PFSK-1 (cell line): ENCODE measurements around the gene BEGAIN.

Source experiments
- FOXP2 ChIP-seq: optimal IDR thresholded peaks from 2 replicates; pipeline ENCODE3; 2011; ENCODE audit warnings: borderline replicate concordance, control low read depth, inconsistent platforms; ENCODE audit not compliant: insufficient read depth; ENCODE audit errors: extremely low read length, extremely low read depth
- POLR2AphosphoS5 ChIP-seq: IDR thresholded peaks from 2 replicates; pipeline ENCODE4 v1.6.1; 2012; ENCODE audit warnings: low read depth, mild to moderate bottlenecking, control low read depth, low read length, moderate library complexity
- SIN3A ChIP-seq: IDR thresholded peaks from 2 replicates; pipeline ENCODE4 v1.6.1; 2012; ENCODE audit warnings: mild to moderate bottlenecking, low read length, moderate library complexity, borderline replicate concordance; ENCODE audit not compliant: insufficient read depth
- TAF1 ChIP-seq: IDR thresholded peaks from 2 replicates; pipeline ENCODE4 v1.6.1; 2012; ENCODE audit warnings: low read length, control low read depth, borderline replicate concordance; ENCODE audit not compliant: insufficient read depth
- TF ChIP-seq, protein P1 (sequence below), 2 experiments: IDR thresholded peaks; 2 replicates each; pipeline versions ENCODE4 v1.6.1 to v1.8.0; 2011 to 2012; ENCODE audit warnings: low read depth in 2 of 2, low read length in 2 of 2, control low read depth in 1 of 2, inconsistent platforms in 1 of 2, mild to moderate bottlenecking in 1 of 2, moderate library complexity in 1 of 2; ENCODE audit not compliant: insufficient read depth in 1 of 2

BEGAIN gene

DNA sequence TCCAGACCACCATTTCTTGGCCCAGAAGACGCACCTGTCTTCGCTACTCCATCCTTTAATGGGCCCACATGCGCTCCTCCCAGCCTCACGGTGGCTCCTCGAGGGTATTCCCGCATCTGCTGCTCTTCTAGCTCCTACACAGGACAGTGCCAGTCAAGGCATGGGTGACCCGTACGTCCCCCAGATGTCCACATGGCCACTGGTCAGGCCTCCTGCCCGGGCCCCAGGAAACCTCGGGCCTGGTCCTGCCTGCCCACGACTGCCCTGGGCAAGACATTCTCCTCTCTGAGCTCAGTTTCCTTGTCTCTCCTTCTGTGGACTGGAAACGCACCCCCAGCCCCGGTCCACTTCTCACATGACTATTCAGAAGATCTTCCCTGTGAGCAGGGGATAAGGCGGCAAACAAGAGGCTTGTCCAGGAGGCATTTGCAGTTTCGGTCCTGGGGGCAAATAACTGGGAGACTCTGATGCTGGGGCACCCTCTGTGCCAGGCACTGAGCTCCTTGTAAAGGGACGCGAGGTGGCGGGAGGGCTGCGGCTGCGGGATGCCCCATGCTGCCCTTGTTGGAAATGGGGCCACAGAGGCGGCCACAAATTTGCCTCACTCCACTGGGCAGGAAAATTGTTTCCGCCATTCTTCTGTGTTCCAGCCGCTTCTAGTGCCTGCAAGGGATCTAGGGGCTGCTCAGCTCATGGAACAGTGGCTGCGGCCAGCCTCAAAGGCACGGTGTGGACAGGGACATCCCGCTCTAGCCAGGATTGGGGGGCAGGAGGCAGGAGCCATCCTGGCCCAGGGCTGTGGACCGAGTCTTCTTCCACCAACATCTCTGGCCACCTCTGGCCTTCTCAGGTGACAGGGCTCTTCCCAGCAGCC, 6.8 kb upstream of the BEGAIN start:
- no peak for TF ChIP-seq FOXP2
- no peak for TF ChIP-seq SIN3A
- TF ChIP-seq, protein P1, sequence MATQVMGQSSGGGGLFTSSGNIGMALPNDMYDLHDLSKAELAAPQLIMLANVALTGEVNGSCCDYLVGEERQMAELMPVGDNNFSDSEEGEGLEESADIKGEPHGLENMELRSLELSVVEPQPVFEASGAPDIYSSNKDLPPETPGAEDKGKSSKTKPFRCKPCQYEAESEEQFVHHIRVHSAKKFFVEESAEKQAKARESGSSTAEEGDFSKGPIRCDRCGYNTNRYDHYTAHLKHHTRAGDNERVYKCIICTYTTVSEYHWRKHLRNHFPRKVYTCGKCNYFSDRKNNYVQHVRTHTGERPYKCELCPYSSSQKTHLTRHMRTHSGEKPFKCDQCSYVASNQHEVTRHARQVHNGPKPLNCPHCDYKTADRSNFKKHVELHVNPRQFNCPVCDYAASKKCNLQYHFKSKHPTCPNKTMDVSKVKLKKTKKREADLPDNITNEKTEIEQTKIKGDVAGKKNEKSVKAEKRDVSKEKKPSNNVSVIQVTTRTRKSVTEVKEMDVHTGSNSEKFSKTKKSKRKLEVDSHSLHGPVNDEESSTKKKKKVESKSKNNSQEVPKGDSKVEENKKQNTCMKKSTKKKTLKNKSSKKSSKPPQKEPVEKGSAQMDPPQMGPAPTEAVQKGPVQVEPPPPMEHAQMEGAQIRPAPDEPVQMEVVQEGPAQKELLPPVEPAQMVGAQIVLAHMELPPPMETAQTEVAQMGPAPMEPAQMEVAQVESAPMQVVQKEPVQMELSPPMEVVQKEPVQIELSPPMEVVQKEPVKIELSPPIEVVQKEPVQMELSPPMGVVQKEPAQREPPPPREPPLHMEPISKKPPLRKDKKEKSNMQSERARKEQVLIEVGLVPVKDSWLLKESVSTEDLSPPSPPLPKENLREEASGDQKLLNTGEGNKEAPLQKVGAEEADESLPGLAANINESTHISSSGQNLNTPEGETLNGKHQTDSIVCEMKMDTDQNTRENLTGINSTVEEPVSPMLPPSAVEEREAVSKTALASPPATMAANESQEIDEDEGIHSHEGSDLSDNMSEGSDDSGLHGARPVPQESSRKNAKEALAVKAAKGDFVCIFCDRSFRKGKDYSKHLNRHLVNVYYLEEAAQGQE (IDR thresholded peaks at IDR 0.05; ENCODE audit: insufficient read depth in 1 of 2, low read depth in 2 of 2, low read length in 2 of 2) = no peak
- no peak for TF ChIP-seq POLR2AphosphoS5
- no peak for TF ChIP-seq TAF1

DNA sequence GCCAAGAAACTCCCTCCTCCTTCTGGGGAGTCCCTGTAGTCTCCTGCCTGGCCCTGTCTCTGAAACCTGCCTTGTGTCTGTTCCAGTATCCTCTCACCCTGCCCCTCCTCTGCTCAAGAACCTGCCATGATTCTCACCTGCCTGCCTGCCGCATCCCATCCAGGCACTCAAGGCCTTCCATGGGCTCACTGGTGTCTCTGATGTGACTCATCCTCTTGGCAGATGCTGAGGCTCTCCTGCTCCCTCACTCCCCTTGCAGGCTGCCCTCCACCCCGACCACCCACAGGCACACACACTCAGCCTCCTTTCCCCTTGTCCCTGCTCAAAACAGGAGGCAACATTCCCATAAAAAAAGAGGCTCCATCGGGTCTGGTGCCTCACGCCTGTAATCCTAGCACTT, 5.8 kb upstream of the BEGAIN start:
- no peak for TF ChIP-seq POLR2AphosphoS5

DNA sequence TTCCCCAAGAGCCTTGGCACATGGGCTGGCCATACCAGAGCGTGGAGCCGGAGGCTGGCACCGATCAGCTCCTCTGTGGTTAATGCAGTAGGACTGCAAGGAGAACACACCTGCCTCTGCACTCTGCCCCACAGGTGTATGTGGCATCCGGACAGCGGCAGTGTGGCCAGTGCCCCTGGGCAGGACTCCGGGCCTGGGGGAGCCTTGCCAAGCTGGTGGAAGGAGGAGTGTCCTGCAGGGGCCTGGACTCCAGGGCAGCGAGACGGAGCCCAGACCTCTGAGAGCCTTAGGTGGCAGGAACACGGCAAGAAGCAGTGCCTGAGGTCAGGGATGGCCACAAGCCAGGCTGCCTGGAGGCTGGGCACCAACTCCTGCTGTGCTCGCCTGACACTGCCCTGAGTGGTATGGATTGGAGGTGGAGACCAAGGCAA, 5.3 kb upstream of the BEGAIN start:
- TF ChIP-seq FOXP2 (no peak), TAF1 (no peak)
- TF ChIP-seq, protein P1 (IDR thresholded peaks at IDR 0.05; ENCODE audit: insufficient read depth in 1 of 2, low read depth in 2 of 2, low read length in 2 of 2) = no peak

DNA sequence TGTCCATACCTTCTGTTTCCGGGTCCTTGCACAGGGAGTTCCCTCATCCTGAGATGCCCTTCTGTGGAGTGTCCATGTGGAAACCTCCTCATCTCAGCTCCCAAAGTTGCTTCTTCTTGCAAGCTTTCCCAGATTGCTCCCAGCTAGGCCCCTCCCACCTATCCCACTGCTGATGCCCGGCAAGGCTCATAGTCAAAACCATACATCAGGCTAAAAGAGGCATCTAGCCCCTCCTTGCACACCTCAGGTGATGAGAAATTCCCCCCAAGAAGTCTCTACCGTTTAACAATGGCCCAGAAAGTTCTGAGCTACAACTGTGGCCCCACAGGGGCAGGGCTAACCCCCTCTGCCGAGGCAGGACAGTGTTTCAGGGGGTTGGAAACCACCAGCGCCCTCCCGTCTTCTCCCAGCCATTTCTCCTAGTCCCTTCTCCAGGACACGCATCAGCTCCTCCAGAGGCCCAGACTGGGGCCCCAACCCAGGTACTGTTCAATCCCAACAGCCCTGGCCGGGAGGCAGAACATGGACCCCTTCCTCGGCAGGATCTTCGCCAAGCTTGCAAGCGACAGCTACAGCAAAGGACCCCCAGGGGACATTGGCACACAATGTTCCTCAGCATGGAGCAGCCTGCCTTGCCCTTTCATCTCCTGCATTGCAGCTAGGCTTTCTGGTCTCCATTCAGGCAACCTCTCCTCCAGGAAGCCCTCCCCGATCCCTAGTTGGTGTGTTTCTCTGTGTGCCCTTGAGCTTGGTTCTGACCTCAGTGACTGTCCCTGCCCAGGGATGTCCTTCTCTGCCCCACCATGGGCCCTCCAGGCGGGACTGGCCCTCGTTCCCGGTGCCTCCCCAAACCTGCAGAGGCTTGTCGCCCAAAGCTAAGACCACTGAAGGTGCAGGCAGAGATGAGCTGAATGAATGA, 4.5 kb upstream of the BEGAIN start:
- TF ChIP-seq, protein P1 (IDR thresholded peaks at IDR 0.05; ENCODE audit: insufficient read depth in 1 of 2, low read depth in 2 of 2, low read length in 2 of 2) = no peak
- no peak for TF ChIP-seq POLR2AphosphoS5
- no peak for TF ChIP-seq SIN3A
- TF ChIP-seq TAF1 = no peak
- TF ChIP-seq FOXP2 = no peak

DNA sequence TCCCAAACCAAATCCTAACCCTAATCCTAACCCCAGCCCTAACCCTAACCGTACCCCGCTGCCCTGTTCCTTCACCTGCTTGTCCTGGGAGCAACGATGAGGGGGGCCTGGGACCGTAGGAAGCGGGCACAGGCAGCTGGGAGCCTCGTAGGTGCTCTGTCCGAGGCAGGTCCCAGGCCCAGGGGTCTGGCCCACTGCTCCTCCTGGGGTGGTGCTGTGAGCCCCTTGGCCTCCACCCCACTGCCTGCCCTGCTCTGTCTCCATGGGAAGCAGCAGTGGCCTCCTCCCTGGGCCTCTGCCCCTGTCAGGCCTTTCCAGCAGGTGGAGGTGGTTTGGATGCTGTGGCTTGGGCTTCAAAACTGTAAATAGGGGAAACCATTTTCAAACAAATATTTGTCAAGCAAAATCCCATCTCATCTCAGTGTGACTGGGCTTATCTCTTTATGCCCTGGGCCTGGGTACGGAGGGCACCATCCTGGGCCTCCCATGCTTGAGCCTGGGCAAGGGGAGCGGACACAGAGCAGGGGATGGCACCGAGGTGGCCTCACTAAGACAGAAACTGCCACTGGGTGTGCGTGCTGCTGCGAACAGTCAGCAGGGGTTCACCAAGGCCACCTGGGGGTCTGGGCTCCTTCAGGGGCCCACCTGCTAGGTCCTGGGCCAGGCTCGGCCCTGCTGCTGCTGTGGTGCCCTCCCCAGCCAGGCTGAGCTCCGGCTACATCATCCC, 3.7 kb upstream of the BEGAIN start:
- no peak for TF ChIP-seq POLR2AphosphoS5
- TF ChIP-seq TAF1 = no peak
- TF ChIP-seq FOXP2 = no peak
- TF ChIP-seq SIN3A = no peak
- TF ChIP-seq, protein P1 (IDR thresholded peaks at IDR 0.05; ENCODE audit: insufficient read depth in 1 of 2, low read depth in 2 of 2, low read length in 2 of 2) = no peak
